SK-N-SH treated with all-trans-retinoic acid at 6 μM for 48 hours (cell line): Measurements from ENCODE around the gene GUK1.

Experiments
- ARNTL ChIP-seq: fragments of 450-650 bp; formaldehyde crosslinking; IDR thresholded peaks from 2 replicates; pipeline ENCODE4 v1.5.0; 2020; ENCODE audit warnings: low read depth, mild to moderate bottlenecking, moderate library complexity, borderline replicate concordance
- ESRRG ChIP-seq: fragments of 250-450 bp; sonication (Bioruptor Pico); IDR thresholded peaks from 2 replicates; pipeline ENCODE4 v1.6.1; 2021; ENCODE audit warnings: mild to moderate bottlenecking
- GLIS3 ChIP-seq: fragments of 250-450 bp; sonication (Bioruptor Pico); IDR thresholded peaks from 2 replicates; pipeline ENCODE4 v1.5.0; 2020; ENCODE audit warnings: mild to moderate bottlenecking, moderate library complexity
- RARB ChIP-seq: fragments of 250-450 bp; sonication (Bioruptor Pico); IDR thresholded peaks from 2 replicates; pipeline ENCODE4 v1.8.0; 2021; ENCODE audit warnings: mild to moderate bottlenecking, moderate library complexity
- SNAI2 ChIP-seq: fragments of 250-450 bp; sonication (Bioruptor Pico); IDR thresholded peaks from 2 replicates; pipeline ENCODE4 v1.5.0; 2020; ENCODE audit warnings: mild to moderate bottlenecking, moderate library complexity
- TCF4 ChIP-seq: fragments of 250-450 bp; sonication (Bioruptor Pico); IDR thresholded peaks from 2 replicates; pipeline ENCODE4 v1.8.0; 2021; ENCODE audit warnings: mild to moderate bottlenecking, moderate library complexity, borderline replicate concordance
- ZFP30 ChIP-seq: fragments of 450-650 bp; formaldehyde crosslinking; IDR thresholded peaks from 2 replicates; pipeline ENCODE4 v1.5.0; 2022; ENCODE audit warnings: mild to moderate bottlenecking, moderate library complexity
- ZNF565 ChIP-seq: fragments of 450-650 bp; formaldehyde crosslinking; conservative IDR thresholded peaks from 2 replicates; pipeline ENCODE4 v1.5.0; 2020; ENCODE audit warnings: low read depth, mild to moderate bottlenecking, moderate library complexity
- ZNF70 ChIP-seq: fragments of 450-650 bp; formaldehyde crosslinking; IDR thresholded peaks from 2 replicates; pipeline ENCODE4 v1.5.0; 2020; ENCODE audit warnings: mild to moderate bottlenecking, moderate library complexity
- TF ChIP-seq, protein P1 (sequence below): fragments of 250-450 bp; sonication (Bioruptor Pico); IDR thresholded peaks from 2 replicates; pipeline ENCODE4 v1.5.0; 2020; ENCODE audit warnings: mild to moderate bottlenecking, moderate library complexity
- TF ChIP-seq, protein P2 (sequence below): fragments of 250-450 bp; sonication (Bioruptor Pico); IDR thresholded peaks from 2 replicates; pipeline ENCODE4 v1.8.0; 2021; ENCODE audit warnings: low read depth, mild to moderate bottlenecking, moderate library complexity, borderline replicate concordance
- TF ChIP-seq, protein P3 (sequence below): fragments of 250-450 bp; sonication (Bioruptor Pico); IDR thresholded peaks from 2 replicates; pipeline ENCODE4 v1.8.0; 2020; ENCODE audit warnings: mild to moderate bottlenecking, moderate library complexity, borderline replicate concordance

DNA sequence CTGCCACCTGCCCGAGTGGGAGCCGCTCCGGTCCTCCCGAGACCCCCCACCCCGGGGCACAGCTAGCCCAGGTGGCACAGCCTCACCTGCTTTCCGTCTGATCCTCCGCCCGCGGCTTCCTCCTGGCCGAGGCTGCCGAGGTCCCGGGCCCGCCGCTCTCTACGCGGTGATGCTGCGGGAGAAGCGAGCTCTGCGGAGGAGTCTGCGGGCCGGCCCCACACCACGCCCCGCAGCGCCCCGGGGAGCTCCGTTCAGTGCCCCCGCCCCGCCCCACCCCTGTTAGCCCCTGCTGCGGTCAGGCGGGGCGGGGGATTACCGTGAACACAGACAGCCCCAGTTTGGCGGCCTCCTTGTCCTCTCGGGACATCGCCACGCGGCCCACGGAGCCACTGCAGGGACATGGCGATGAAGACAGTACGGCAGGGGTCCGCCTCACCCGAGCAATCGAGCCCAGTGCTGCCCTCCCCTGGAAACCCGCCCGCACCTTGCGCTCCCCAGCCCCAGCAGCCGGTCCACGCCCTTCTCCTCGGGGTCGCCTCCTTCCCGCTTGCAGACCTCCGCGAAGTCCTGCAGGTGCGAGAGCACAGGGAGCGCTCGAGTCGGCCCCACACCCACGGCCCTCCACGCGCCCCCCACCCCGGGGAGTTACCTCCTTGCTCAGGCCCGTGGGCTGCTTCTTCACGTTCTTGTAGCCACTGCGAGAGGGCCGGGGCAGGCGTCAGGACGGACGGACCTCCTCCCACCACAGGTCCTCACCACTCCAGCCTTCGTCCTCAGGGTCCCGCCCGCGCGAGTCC is 37.9 kb upstream of the GUK1 start:
- TF ChIP-seq, protein P1, sequence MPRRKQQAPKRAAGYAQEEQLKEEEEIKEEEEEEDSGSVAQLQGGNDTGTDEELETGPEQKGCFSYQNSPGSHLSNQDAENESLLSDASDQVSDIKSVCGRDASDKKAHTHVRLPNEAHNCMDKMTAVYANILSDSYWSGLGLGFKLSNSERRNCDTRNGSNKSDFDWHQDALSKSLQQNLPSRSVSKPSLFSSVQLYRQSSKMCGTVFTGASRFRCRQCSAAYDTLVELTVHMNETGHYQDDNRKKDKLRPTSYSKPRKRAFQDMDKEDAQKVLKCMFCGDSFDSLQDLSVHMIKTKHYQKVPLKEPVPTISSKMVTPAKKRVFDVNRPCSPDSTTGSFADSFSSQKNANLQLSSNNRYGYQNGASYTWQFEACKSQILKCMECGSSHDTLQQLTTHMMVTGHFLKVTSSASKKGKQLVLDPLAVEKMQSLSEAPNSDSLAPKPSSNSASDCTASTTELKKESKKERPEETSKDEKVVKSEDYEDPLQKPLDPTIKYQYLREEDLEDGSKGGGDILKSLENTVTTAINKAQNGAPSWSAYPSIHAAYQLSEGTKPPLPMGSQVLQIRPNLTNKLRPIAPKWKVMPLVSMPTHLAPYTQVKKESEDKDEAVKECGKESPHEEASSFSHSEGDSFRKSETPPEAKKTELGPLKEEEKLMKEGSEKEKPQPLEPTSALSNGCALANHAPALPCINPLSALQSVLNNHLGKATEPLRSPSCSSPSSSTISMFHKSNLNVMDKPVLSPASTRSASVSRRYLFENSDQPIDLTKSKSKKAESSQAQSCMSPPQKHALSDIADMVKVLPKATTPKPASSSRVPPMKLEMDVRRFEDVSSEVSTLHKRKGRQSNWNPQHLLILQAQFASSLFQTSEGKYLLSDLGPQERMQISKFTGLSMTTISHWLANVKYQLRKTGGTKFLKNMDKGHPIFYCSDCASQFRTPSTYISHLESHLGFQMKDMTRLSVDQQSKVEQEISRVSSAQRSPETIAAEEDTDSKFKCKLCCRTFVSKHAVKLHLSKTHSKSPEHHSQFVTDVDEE, result no peak
- TF ChIP-seq SNAI2 (CRISPR knock-in tag), result no peak
- TF ChIP-seq ZNF565 (CRISPR knock-in tag), result no peak
- no peak for TF ChIP-seq TCF4
- no peak for TF ChIP-seq GLIS3 (CRISPR knock-in tag)
- TF ChIP-seq ZFP30 (CRISPR knock-in tag), result no peak
- TF ChIP-seq, protein P2, sequence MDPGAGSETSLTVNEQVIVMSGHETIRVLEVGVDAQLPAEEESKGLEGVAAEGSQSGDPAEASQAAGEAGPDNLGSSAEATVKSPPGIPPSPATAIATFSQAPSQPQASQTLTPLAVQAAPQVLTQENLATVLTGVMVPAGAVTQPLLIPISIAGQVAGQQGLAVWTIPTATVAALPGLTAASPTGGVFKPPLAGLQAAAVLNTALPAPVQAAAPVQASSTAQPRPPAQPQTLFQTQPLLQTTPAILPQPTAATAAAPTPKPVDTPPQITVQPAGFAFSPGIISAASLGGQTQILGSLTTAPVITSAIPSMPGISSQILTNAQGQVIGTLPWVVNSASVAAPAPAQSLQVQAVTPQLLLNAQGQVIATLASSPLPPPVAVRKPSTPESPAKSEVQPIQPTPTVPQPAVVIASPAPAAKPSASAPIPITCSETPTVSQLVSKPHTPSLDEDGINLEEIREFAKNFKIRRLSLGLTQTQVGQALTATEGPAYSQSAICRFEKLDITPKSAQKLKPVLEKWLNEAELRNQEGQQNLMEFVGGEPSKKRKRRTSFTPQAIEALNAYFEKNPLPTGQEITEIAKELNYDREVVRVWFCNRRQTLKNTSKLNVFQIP (CRISPR knock-in tag), result no peak
- no peak for TF ChIP-seq ESRRG (CRISPR knock-in tag)
- no peak for TF ChIP-seq RARB (CRISPR knock-in tag)
- TF ChIP-seq, protein P3, sequence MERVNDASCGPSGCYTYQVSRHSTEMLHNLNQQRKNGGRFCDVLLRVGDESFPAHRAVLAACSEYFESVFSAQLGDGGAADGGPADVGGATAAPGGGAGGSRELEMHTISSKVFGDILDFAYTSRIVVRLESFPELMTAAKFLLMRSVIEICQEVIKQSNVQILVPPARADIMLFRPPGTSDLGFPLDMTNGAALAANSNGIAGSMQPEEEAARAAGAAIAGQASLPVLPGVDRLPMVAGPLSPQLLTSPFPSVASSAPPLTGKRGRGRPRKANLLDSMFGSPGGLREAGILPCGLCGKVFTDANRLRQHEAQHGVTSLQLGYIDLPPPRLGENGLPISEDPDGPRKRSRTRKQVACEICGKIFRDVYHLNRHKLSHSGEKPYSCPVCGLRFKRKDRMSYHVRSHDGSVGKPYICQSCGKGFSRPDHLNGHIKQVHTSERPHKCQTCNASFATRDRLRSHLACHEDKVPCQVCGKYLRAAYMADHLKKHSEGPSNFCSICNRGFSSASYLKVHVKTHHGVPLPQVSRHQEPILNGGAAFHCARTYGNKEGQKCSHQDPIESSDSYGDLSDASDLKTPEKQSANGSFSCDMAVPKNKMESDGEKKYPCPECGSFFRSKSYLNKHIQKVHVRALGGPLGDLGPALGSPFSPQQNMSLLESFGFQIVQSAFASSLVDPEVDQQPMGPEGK (CRISPR knock-in tag), result no peak
- no peak for TF ChIP-seq ZNF70
- no peak for TF ChIP-seq ARNTL
